HG02870 (cell line): ENCODE data around the gene SIGLEC5.

Experiments
- ATAC-seq: cut with Tn5 transposase; IDR thresholded peaks from one replicate; pipeline ENCODE4 v1.9.1; 2021; ENCODE audit warnings: mild to moderate bottlenecking, moderate library complexity; ENCODE audit not compliant: unreplicated experiment

The SIGLEC5 gene

DNA sequence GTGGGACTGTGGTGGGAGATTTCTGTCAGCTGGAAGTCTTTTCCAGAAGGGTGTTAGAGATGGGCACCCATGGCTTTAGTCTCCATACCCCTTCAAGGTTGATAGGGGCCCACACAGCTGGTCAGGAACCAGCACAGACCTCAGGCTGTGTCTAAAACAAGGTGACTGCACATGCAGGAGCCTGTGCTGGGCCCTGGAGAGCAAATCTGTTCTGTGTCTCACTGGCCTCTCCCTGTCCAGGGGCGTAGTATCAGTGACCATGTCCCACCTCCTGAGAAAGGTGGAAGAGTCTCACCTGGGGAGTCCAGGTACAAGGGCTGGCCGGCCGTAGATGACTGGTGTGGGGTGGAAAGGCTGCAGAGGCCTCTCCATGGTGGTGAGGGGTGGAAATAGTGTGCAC, 39.8 kb downstream of the SIGLEC5 start:
- no peak for ATAC-seq

- no peak for ATAC-seq
These were observed 40.7 kb downstream of the SIGLEC5 start for GRCh38 chr19:51589511-51589910.

DNA sequence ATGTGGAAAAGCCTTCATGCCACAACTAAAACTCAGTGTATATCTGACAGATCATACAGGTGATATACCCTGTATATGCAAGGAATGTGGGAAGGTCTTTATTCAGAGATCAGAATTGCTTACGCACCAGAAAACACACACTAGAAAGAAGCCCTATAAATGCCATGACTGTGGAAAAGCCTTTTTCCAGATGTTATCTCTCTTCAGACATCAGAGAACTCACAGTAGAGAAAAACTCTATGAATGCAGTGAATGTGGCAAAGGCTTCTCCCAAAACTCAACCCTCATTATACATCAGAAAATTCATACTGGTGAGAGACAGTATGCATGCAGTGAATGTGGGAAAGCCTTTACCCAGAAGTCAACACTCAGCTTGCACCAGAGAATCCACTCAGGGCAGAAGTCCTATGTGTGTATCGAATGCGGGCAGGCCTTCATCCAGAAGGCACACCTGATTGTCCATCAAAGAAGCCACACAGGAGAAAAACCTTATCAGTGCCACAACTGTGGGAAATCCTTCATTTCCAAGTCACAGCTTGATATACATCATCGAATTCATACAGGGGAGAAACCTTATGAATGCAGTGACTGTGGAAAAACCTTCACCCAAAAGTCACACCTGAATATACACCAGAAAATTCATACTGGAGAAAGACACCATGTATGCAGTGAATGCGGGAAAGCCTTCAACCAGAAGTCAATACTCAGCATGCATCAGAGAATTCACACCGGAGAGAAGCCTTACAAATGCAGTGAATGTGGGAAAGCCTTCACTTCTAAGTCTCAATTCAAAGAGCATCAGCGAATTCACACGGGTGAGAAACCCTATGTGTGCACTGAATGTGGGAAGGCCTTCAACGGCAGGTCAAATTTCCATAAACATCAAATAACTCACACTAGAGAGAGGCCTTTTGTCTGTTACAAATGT, 42.7 kb downstream of the SIGLEC5 start:
- no peak for ATAC-seq

- no peak for ATAC-seq
These were observed 43.4 kb downstream of the SIGLEC5 start for GRCh38 chr19:51586799-51587198.

- no peak for ATAC-seq
These were observed 44.0 kb downstream of the SIGLEC5 start for GRCh38 chr19:51586103-51586728.

- ATAC-seq, result peak; percentile 55
These were observed 53.4 kb downstream of the SIGLEC5 start for GRCh38 chr19:51576850-51577249.

GRCh38 chr19:51573331-51573730, 56.9 kb downstream of the SIGLEC5 start:
- no peak for ATAC-seq

- ATAC-seq, result no peak
These were observed 57.3 kb downstream of the SIGLEC5 start for GRCh38 chr19:51572908-51573307.

DNA sequence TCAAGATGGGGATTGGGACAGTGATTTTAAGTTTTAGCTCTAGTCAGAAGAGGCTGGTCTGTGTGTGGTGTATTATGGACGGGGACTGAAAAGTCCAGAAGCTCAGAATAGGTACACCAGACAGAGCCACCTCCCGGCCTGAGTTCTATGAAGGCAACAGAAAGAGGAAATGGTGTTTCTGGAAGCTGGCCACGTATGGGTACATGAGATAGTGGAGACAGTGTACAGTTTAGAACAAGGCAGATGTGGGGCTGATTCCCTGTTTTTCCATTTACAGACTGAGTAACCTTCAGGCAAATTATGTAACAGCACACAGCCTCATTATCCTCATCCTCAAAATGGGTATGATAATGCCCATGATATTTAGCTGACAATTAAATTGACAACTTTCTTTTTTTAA, 57.8 kb downstream of the SIGLEC5 start:
- ATAC-seq, result no peak

DNA sequence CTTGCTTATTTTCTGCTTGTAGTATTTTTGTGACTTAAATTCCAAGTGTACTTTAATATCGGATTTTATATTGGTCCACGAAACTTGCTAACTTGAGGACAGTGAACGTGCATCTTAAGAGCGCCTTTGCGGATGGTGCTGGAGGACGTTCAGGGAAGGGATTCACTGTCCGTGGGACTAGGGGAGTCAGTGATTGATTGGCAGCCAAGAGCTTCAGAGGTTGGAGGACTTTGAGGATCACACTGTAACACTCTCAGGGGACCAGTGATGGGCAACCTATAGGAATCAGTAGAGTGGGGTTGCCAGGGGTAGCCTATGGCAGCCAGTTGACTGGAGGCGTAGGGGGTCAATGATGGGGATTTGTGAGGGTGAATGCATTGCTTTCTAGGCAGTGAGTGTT, 58.6 kb downstream of the SIGLEC5 start:
- no peak for ATAC-seq

- ATAC-seq, result peak; percentile 83
These were observed 59.1 kb downstream of the SIGLEC5 start, which contains the start of gene ZNF175 for GRCh38 chr19:51570962-51571575. ZNF175 (plus strand) TSS chr19:51571283; CDS start chr19:51573330, 2,047 bp downstream.

DNA sequence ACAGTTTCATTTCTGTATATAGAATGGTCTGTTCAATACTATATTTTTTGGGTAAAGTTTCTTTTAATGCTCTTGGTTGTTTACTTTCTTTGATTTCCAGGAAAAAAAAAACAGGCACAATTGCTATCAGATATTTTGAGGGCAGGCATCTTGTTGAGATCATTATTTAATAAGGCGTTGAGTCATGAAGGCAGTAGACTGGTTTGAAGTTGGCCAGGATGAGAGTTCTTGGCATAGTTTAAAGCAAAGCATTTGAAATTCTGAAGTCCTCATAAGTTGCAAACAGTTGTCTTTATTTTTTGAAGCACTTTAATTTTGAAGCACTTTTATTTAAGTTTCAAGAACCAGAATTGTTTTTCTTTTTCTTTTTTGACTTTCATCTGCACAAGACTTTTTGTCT, 61.7 kb downstream of the SIGLEC5 start:
- ATAC-seq, result no peak

GRCh38 chr19:51567583-51567982, 62.6 kb downstream of the SIGLEC5 start:
- ATAC-seq, result no peak

DNA sequence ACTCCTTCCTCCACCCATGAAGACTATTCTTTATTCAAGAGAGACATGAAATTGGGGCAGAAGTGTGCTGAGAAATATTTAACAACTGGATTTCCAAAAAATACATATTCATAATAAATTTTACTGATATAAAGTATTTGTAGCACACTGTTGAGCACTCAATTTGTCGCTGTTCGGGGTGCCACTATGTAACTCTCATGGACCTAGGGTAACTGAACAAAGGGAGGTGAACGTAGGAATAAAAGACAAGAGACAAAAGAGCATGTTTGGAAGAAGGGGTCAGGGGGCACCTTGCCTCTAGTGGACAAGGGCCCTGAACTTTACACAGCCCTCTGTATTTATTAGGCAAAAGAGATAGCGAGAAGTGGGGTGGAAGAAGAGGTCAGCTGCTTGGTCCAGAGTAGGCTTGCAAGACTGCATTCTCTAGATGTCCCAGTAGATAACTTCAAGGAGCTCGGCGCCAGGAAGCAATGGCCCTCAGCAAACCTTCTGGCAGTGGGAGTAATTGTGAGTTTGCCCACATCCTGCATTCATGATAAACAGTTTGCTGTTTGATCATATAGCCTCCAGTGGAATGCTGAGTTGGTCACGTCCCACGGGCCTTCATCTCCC, 63.6 kb downstream of the SIGLEC5 start:
- ATAC-seq, result no peak

GRCh38 chr19:51565583-51565982, 64.6 kb downstream of the SIGLEC5 start:
- ATAC-seq, result no peak

DNA sequence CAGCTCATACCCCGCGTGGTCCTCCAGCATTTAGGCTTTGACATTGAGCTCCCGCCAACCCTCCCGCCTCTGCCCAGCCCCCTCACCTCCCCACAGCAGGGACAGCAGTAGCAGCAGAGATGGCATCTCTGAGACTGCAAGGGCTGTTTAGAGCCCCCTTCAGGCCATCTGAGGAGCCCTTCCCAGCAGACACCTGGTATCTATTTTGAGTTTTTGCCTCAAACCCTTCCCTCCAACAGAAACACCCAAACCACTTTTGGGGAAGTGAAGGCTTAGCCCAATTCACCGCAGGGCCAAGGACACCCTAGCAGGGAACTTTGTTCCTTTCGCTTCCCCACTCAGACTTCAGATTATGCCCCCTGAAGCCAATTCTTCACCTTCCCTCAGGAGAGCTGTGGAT, 65.4 kb downstream of the SIGLEC5 start:
- ATAC-seq, result peak; percentile 47
